Hepatocyte (in vitro differentiated cells): ENCODE measurements around the gene CDCA7. TPM values are rescaled to one million over a fixed set of nuclear protein-coding genes. Genes with fewer than 3 reads are reported as not detected.
A peak's percentile ranks its signal among the peaks of the same experiment; 100 is the strongest.

Source experiments
- DNase-seq: peaks from one replicate; pipeline ENCODE4 v3.0.0-alpha.2; 2016; ENCODE audit warnings: low spot score
- H2AFZ ChIP-seq: fragments of 200-600 bp; sonication (generic); 2 replicates; pipeline ENCODE4 v1.6.0; 2016; ENCODE audit warnings: antibody characterized with exemption, mild to moderate bottlenecking
- H3K27ac ChIP-seq: fragments of 200-600 bp; sonication (generic); 2 replicates; pipeline ENCODE4 v1.5.1; 2016; ENCODE audit warnings: mild to moderate bottlenecking
- H3K27me3 ChIP-seq: fragments of 200-600 bp; sonication (generic); 2 replicates; pipeline ENCODE4 v1.6.1; 2016
- H3K36me3 ChIP-seq: fragments of 200-600 bp; sonication (generic); replicated peaks from 2 replicates; pipeline ENCODE4 v1.5.1; 2016; ENCODE audit warnings: low read depth; ENCODE audit not compliant: insufficient read depth
- H3K4me1 ChIP-seq: fragments of 200-600 bp; sonication (generic); 2 replicates; pipeline ENCODE4 v1.5.1; 2016; ENCODE audit warnings: mild to moderate bottlenecking, moderate library complexity; ENCODE audit not compliant: insufficient read depth
- H3K4me2 ChIP-seq: fragments of 200-600 bp; sonication (generic); 2 replicates; pipeline ENCODE4 v1.6.0; 2016
- H3K4me3 ChIP-seq: fragments of 200-600 bp; sonication (generic); 2 replicates; pipeline ENCODE4 v1.5.1; 2016; ENCODE audit warnings: mild to moderate bottlenecking
- H3K79me2 ChIP-seq: fragments of 200-600 bp; sonication (generic); 2 replicates; pipeline ENCODE4 v1.6.0; 2017; ENCODE audit warnings: mild to moderate bottlenecking
- H3K9me2 ChIP-seq: fragments of 200-600 bp; sonication (generic); replicated peaks from 2 replicates; pipeline ENCODE4 v1.6.0; 2017; ENCODE audit warnings: mild to moderate bottlenecking; ENCODE audit not compliant: insufficient read depth
- H3K9me3 ChIP-seq: fragments of 200-600 bp; sonication (generic); 2 replicates; pipeline ENCODE4 v1.5.1; 2016; ENCODE audit warnings: low read depth, mild to moderate bottlenecking
- H4K20me1 ChIP-seq: fragments of 200-600 bp; sonication (generic); 2 replicates; pipeline ENCODE4 v1.6.0; 2016; ENCODE audit warnings: mild to moderate bottlenecking; ENCODE audit not compliant: insufficient read depth, poor library complexity, severe bottlenecking
- CTCF ChIP-seq: fragments of 200-600 bp; sonication (generic); IDR thresholded peaks from 2 replicates; pipeline ENCODE4 v1.5.1; 2016; ENCODE audit warnings: antibody characterized with exemption, mild to moderate bottlenecking; ENCODE audit not compliant: poor library complexity
- EZH2 ChIP-seq: fragments of 200-600 bp; sonication (generic); IDR thresholded peaks from 2 replicates; pipeline ENCODE4 v1.6.1; 2016; ENCODE audit warnings: antibody characterized with exemption, mild to moderate bottlenecking, borderline replicate concordance
- EZH2phosphoT487 ChIP-seq: fragments of 200-600 bp; sonication (generic); IDR thresholded peaks from one replicate; pipeline ENCODE4 v1.6.1; 2018; ENCODE audit warnings: antibody characterized with exemption, mild to moderate bottlenecking, low read depth, moderate library complexity; ENCODE audit not compliant: unreplicated experiment, severe bottlenecking
- WGBS: methylation state at CpG from one replicate; pipeline ENCODE4 v1.1.6; 2016; ENCODE audit warnings: low lambda C conversion rate; ENCODE audit errors: missing lambda C conversion rate; 5-methylcytosine and 5-hydroxymethylcytosine counted together
- polyA plus RNA-seq: library from polyadenylated mRNA; unstranded; fragments of >200 nt; fragmentation: Nextera tagmentation; extraction: Ambion mirVana; gene quantifications from 2 replicates; pipeline ENCODE4 v1.2.1, GENCODE V29; 2016
- total RNA-seq: library from RNA; depleted of rRNA; stranded (reverse); fragments of >200 nt; gene quantifications from 2 replicates; pipeline ENCODE4 v1.2.3, GENCODE V29; 2014

Gene CDCA7
- total and polyA plus RNA-seq, 2 experiments from 2014 or later: 4.9 to 8.7 TPM

GRCh38 chr2:173351879-173352278, 2.8 kb upstream of the CDCA7 start:
- no peaks in the 10 kb centered on the region for H3K27me3 ChIP-seq
- no peaks in the 10 kb centered on the region for H3K9me3 ChIP-seq
- no peak overlapping the region for H3K4me3 ChIP-seq
- DNase-seq: no peak
- H3K4me1 ChIP-seq: peaks cover 16% of the 10 kb centered on the region
- H3K4me2 ChIP-seq: no peak overlapping the region
- 19% methylated on average over 4 of the region's 4 CpGs for WGBS
- H3K79me2 ChIP-seq: peaks cover 10% of the 10 kb centered on the region
- no peaks in the 10 kb centered on the region for H3K9me2 ChIP-seq
- no peaks in the 10 kb centered on the region for H4K20me1 ChIP-seq
- H3K36me3 ChIP-seq: no peaks in the 10 kb centered on the region
- no peak for TF ChIP-seq EZH2phosphoT487
- TF ChIP-seq CTCF: no peak
- no peak for TF ChIP-seq EZH2
- H2AFZ ChIP-seq: no peak overlapping the region
- H3K27ac ChIP-seq: no peak overlapping the region

GRCh38 chr2:173353556-173353955, 1.1 kb upstream of the CDCA7 start:
- H4K20me1 ChIP-seq: no peaks in the 10 kb centered on the region
- peak overlapping the region; percentile 94 for H3K4me2 ChIP-seq
- H3K9me2 ChIP-seq: no peaks in the 10 kb centered on the region
- peaks cover 7% of the 10 kb centered on the region for H3K4me1 ChIP-seq
- H3K27ac ChIP-seq: no peak overlapping the region
- no peak for TF ChIP-seq CTCF
- no peak for TF ChIP-seq EZH2phosphoT487
- TF ChIP-seq EZH2: no peak
- WGBS: 45% methylated on average over 5 of the region's 5 CpGs
- H3K36me3 ChIP-seq: no peaks in the 10 kb centered on the region
- H3K27me3 ChIP-seq: no peaks in the 10 kb centered on the region
- H3K4me3 ChIP-seq: no peak overlapping the region
- peaks cover 27% of the 10 kb centered on the region for H3K79me2 ChIP-seq
- H2AFZ ChIP-seq: no peak overlapping the region
- no peak for DNase-seq
- H3K9me3 ChIP-seq: no peaks in the 10 kb centered on the region

- Histone ChIP-seq H3K4me2 (peak overlapping the region; percentile 94), H3K9me3 (no peaks in the 10 kb centered on the region), H3K4me3 (peak overlapping the region; percentile 76), H3K27ac (peak overlapping the region; percentile 92), H3K9me2 (no peaks in the 10 kb centered on the region), H3K4me1 (peaks cover 7% of the 10 kb centered on the region), H2AFZ (peak overlapping the region; percentile 97), H3K27me3 (no peaks in the 10 kb centered on the region), H3K79me2 (peaks cover 32% of the 10 kb centered on the region), H4K20me1 (no peaks in the 10 kb centered on the region), H3K36me3 (no peaks in the 10 kb centered on the region)
- WGBS: 1% methylated on average over 19 of the region's 19 CpGs
- DNase-seq: no peak
- TF ChIP-seq CTCF (no peak), EZH2 (no peak), EZH2phosphoT487 (no peak)
Measured at GRCh38 chr2:173354073-173354581, 545 bp upstream of the CDCA7 start.
